Liver (tissue), 9 donors: ENCODE measurements around the gene FRS2. TPM values are rescaled to one million over a fixed set of nuclear protein-coding genes. Genes with fewer than 3 reads are reported as not detected.

ENCODE experiments used
- DNase-seq: peaks from one replicate; pipeline ENCODE4 v3.0.0-alpha.2; 2017; ENCODE audit warnings: low spot score
- H3K27ac ChIP-seq, 2 donors: one replicate each; pipeline ENCODE4 v1.7.0; 2013; ENCODE audit warnings: inconsistent platforms in 2 of 2, low read length in 2 of 2, control low read depth in 1 of 2, low read depth in 1 of 2, mild to moderate bottlenecking in 1 of 2
- H3K27me3 ChIP-seq, 4 donors: one replicate each; pipeline versions ENCODE4 v1.6.1 to v1.7.0; 2013; ENCODE audit warnings: low read length in 3 of 4, inconsistent platforms in 1 of 4, mild to moderate bottlenecking in 1 of 4, moderate library complexity in 1 of 4; ENCODE audit not compliant: control insufficient read depth in 4 of 4, insufficient read depth in 4 of 4
- H3K36me3 ChIP-seq, 4 donors: one replicate each; pipeline versions ENCODE4 v1.6.1 to v1.7.0; 2013; ENCODE audit warnings: low read length in 3 of 4, mild to moderate bottlenecking in 3 of 4, low read depth in 1 of 4, moderate library complexity in 1 of 4; ENCODE audit not compliant: control insufficient read depth in 4 of 4, insufficient read depth in 3 of 4
- H3K4me1 ChIP-seq, 4 donors: one replicate each; pipeline versions ENCODE4 v1.6.1 to v1.7.0; 2013; ENCODE audit warnings: low read length in 3 of 4, mild to moderate bottlenecking in 3 of 4, moderate library complexity in 1 of 4; ENCODE audit not compliant: control insufficient read depth in 4 of 4, insufficient read depth in 4 of 4
- H3K4me3 ChIP-seq, 3 donors: one replicate each; pipeline versions ENCODE4 v1.6.1 to v1.7.0; 2013; ENCODE audit warnings: low read length in 3 of 3, control low read depth in 1 of 3, low read depth in 1 of 3, mild to moderate bottlenecking in 1 of 3
- H3K9ac ChIP-seq, 2 donors: one replicate each; pipeline ENCODE4 v1.7.0; 2013; ENCODE audit warnings: low read length in 2 of 2, mild to moderate bottlenecking in 2 of 2, moderate library complexity in 2 of 2, control low read depth in 1 of 2, low read depth in 1 of 2
- H3K9me3 ChIP-seq, 4 donors: one replicate each; pipeline versions ENCODE4 v1.6.1 to v1.7.0; 2013; ENCODE audit warnings: low read length in 3 of 4; ENCODE audit not compliant: control insufficient read depth in 4 of 4
- ATF3 ChIP-seq: IDR thresholded peaks from 2 replicates; pipeline ENCODE4 v1.6.1; 2016; ENCODE audit warnings: antibody characterized with exemption
- EGR1 ChIP-seq, 2 donors: IDR thresholded peaks; 2 replicates each; pipeline ENCODE4 v1.6.1; 2016 to 2018; ENCODE audit warnings: antibody characterized with exemption in 2 of 2, low read depth in 2 of 2
- FOXA1 ChIP-seq: IDR thresholded peaks from 2 replicates; pipeline ENCODE4 v1.6.1; 2016; ENCODE audit warnings: antibody characterized with exemption
- GABPA ChIP-seq, 2 donors: IDR thresholded peaks in 1 of 2; conservative IDR thresholded peaks in 1 of 2; 2 replicates each; pipeline ENCODE4 v1.6.1; 2016; ENCODE audit warnings: antibody characterized with exemption in 2 of 2, mild to moderate bottlenecking in 1 of 2, moderate library complexity in 1 of 2
- HNF4G ChIP-seq: IDR thresholded peaks from 2 replicates; pipeline ENCODE4 v1.6.1; 2016; ENCODE audit warnings: antibody characterized with exemption
- JUND ChIP-seq, 2 donors: IDR thresholded peaks; 2 replicates each; pipeline ENCODE4 v1.6.1; 2016; ENCODE audit warnings: antibody characterized with exemption in 2 of 2
- MAX ChIP-seq: IDR thresholded peaks from 2 replicates; pipeline ENCODE4 v1.6.1; 2016; ENCODE audit warnings: antibody characterized with exemption
- NR2F2 ChIP-seq: IDR thresholded peaks from 2 replicates; pipeline ENCODE4 v1.6.1; 2016; ENCODE audit warnings: antibody characterized with exemption
- RAD21 ChIP-seq, 2 donors: IDR thresholded peaks; 2 replicates each; pipeline ENCODE4 v1.6.1; 2016; ENCODE audit warnings: antibody characterized with exemption in 2 of 2, mild to moderate bottlenecking in 2 of 2
- RXRA ChIP-seq, 2 donors: IDR thresholded peaks; 2 replicates each; pipeline ENCODE4 v1.6.1; 2017 to 2018; ENCODE audit warnings: antibody characterized with exemption in 2 of 2, mild to moderate bottlenecking in 1 of 2
- SP1 ChIP-seq: IDR thresholded peaks from 2 replicates; pipeline ENCODE4 v1.6.1; 2018; ENCODE audit warnings: antibody characterized with exemption, mild to moderate bottlenecking
- TAF1 ChIP-seq: conservative IDR thresholded peaks from 2 replicates; pipeline ENCODE4 v1.6.1; 2016; ENCODE audit warnings: antibody characterized with exemption, mild to moderate bottlenecking
- YY1 ChIP-seq: IDR thresholded peaks from 2 replicates; pipeline ENCODE4 v1.6.1; 2016; ENCODE audit warnings: antibody characterized with exemption, mild to moderate bottlenecking
- ZBTB33 ChIP-seq: IDR thresholded peaks from 2 replicates; pipeline ENCODE4 v1.6.1; 2016; ENCODE audit warnings: antibody characterized with exemption
- WGBS: extraction: QIAGEN DNeasy Blood & Tissue Kit; methylation state at CpG from one replicate; pipeline ENCODE4 v1.1.7; 2013; 5-methylcytosine and 5-hydroxymethylcytosine counted together
- polyA plus RNA-seq, 2 donors: library from polyadenylated mRNA; stranded (reverse) in 1 of 2; unstranded in 1 of 2; fragments of 200-250 nt in 1 of 2; fragments of >200 nt in 1 of 2; fragmentation: Nextera tagmentation in 1 of 2; extraction: Ambion mirVana in 1 of 2; gene quantifications; one replicate each; pipeline versions ENCODE4 v1.2.1 to v1.2.3, GENCODE V29; 2013 to 2015
- total RNA-seq, 2 donors: library from RNA; depleted of rRNA; stranded (reverse); fragments of >200 nt; gene quantifications; one replicate each; pipeline ENCODE4 v1.2.3, GENCODE V29; 2014
- TF ChIP-seq, protein P1 (sequence below): IDR thresholded peaks from 2 replicates; pipeline ENCODE4 v1.6.1; 2016; ENCODE audit warnings: antibody characterized with exemption, mild to moderate bottlenecking
- TF ChIP-seq, protein P2 (sequence below): fragments of 150-350 bp; IDR thresholded peaks from 2 replicates; pipeline ENCODE4 v1.5.1; 2017; ENCODE audit warnings: improper control_type of control experiment, low read depth, low read length; ENCODE audit not compliant: missing input control
- donor health status: healthy.
- donor health status: healthy.
- donor health status: healthy.
- donor health status: healthy.
- donor health status: healthy.

Gene FRS2
- total and polyA plus RNA-seq, 4 donors: 7.0 to 24.0 (median 21.9) TPM

DNA sequence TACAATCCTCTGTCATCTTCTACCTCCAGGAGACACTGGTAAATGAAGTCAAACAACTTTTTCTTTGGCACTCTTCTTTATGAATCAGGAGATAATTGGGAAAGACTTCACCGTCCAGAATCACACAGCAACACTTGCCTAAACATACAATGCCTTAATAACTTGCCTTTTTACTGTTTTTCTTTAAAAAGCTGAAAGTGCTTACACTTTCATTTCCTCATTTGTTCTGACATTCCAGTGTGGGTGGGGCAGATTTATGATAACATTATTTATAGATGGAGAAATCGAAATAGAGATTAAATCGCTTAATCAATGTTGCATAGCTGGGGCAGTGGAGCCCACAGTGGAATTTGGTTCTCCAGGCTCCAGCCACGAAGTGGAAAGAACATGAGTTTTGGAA, 2.8 kb upstream of the FRS2 start (continued):
- no peak for TF ChIP-seq NR2F2

GRCh38 chr12:69468237-69469026, 1.8 kb upstream of the FRS2 start:
- Histone ChIP-seq H3K9me3 (no peaks in the 10 kb centered on the region), H3K27ac (no peak overlapping the region), H3K36me3 (no peaks in the 10 kb centered on the region), H3K27me3 (no peaks in the 10 kb centered on the region), H3K4me3 (no peak overlapping the region), H3K9ac (no peak overlapping the region), H3K4me1 (peaks cover 4 to 28% (median 25%) of the 10 kb centered on the region in 4 donors)
- no peak for DNase-seq
- TF ChIP-seq NR2F2: no peak
- TF ChIP-seq FOXA1: no peak
- no peak for TF ChIP-seq ZBTB33
- no peak for TF ChIP-seq JUND (IDR thresholded peaks at IDR 0.05)
- TF ChIP-seq, protein P1, sequence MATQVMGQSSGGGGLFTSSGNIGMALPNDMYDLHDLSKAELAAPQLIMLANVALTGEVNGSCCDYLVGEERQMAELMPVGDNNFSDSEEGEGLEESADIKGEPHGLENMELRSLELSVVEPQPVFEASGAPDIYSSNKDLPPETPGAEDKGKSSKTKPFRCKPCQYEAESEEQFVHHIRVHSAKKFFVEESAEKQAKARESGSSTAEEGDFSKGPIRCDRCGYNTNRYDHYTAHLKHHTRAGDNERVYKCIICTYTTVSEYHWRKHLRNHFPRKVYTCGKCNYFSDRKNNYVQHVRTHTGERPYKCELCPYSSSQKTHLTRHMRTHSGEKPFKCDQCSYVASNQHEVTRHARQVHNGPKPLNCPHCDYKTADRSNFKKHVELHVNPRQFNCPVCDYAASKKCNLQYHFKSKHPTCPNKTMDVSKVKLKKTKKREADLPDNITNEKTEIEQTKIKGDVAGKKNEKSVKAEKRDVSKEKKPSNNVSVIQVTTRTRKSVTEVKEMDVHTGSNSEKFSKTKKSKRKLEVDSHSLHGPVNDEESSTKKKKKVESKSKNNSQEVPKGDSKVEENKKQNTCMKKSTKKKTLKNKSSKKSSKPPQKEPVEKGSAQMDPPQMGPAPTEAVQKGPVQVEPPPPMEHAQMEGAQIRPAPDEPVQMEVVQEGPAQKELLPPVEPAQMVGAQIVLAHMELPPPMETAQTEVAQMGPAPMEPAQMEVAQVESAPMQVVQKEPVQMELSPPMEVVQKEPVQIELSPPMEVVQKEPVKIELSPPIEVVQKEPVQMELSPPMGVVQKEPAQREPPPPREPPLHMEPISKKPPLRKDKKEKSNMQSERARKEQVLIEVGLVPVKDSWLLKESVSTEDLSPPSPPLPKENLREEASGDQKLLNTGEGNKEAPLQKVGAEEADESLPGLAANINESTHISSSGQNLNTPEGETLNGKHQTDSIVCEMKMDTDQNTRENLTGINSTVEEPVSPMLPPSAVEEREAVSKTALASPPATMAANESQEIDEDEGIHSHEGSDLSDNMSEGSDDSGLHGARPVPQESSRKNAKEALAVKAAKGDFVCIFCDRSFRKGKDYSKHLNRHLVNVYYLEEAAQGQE: no peak
- no peak for TF ChIP-seq RAD21 (IDR thresholded peaks at IDR 0.05)
- TF ChIP-seq, protein P2, sequence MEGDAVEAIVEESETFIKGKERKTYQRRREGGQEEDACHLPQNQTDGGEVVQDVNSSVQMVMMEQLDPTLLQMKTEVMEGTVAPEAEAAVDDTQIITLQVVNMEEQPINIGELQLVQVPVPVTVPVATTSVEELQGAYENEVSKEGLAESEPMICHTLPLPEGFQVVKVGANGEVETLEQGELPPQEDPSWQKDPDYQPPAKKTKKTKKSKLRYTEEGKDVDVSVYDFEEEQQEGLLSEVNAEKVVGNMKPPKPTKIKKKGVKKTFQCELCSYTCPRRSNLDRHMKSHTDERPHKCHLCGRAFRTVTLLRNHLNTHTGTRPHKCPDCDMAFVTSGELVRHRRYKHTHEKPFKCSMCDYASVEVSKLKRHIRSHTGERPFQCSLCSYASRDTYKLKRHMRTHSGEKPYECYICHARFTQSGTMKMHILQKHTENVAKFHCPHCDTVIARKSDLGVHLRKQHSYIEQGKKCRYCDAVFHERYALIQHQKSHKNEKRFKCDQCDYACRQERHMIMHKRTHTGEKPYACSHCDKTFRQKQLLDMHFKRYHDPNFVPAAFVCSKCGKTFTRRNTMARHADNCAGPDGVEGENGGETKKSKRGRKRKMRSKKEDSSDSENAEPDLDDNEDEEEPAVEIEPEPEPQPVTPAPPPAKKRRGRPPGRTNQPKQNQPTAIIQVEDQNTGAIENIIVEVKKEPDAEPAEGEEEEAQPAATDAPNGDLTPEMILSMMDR: no peak
- no peak for TF ChIP-seq GABPA (IDR thresholded peaks at IDR 0.05 in 1 of 2, conservative IDR thresholded peaks at IDR 0.05 in 1 of 2)
- TF ChIP-seq ATF3: no peak
- no peak for TF ChIP-seq MAX
- TF ChIP-seq HNF4G: no peak
- no peak for TF ChIP-seq RXRA (IDR thresholded peaks at IDR 0.05)
- no peak for TF ChIP-seq SP1
- TF ChIP-seq EGR1 (IDR thresholded peaks at IDR 0.05; ENCODE audit: low read depth in 2 of 2): no peak
- TF ChIP-seq TAF1: no peak
- no peak for TF ChIP-seq YY1
- 93% methylated on average over 7 of the region's 7 CpGs for WGBS
